ENCODE results near the gene IGLL5.

The IGLL5 gene

DNA sequence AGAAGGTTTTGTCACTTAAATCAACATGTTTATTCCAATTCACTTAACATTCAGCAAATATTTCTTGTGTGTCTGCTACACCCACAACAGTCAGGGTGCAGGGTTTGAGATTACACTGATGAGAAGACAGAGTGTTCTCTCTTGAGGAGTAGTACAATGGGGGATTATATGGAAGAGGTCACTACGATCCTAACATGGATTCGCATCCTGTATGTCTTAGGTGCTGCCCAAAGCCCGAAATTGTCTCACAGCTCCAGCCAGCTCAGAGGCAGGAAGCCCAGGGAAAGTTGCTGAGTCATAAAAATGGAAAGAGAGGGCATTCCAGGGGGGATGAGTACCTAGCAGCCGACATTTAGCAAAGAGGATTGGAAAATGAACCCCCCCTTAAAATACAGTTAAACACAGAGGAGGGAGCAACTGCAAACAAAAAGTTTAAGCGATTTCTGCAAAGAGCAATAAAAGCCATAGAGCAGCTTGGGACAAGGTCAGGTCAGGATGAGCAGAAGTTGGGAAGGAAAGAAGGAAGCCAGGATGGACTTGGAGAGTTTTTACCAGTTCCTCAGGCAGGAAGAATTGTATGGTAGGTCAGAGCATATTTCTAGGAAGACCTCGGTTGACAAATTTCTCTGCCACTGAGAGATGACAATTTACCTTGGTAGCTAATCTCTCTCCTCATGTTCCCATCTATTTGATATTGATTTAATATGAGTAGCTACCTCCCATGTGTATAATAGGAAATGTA, 49.5 kb downstream of the IGLL5 start:
- DNase-seq (ENCODE audit: low spot score) (no peak), FAIRE-seq (peak; percentile 17)

DNA sequence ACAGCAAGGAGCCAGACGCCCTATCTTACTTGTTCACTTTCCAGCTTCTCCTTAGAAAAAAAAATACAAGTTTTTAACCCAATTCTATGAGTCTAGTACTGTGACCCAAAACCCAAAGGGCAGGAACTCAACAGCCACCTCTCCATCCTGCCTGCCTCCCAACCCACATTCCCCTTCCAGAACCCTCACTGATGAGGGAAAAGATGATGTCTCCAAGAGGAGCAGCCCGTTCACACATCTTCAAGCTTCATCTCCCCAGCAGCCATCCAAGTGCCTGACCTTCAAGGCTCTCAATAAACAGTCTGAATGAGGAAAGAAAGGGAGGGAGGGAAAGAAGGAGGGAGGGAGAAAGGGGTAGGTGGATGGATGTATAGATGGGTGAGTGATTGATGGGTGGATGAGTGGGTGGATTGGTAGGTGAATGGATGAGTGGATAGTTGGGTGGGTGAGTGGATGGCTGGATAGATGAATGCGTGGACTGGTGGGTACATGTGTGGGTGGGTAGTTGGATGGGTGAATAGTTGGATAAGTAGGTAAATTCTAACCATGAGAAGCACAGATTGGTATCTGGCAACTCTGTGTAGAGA, 50.4 kb downstream of the IGLL5 start:
- DNase-seq (ENCODE audit: low spot score) (no peak), FAIRE-seq (no peak)

DNA sequence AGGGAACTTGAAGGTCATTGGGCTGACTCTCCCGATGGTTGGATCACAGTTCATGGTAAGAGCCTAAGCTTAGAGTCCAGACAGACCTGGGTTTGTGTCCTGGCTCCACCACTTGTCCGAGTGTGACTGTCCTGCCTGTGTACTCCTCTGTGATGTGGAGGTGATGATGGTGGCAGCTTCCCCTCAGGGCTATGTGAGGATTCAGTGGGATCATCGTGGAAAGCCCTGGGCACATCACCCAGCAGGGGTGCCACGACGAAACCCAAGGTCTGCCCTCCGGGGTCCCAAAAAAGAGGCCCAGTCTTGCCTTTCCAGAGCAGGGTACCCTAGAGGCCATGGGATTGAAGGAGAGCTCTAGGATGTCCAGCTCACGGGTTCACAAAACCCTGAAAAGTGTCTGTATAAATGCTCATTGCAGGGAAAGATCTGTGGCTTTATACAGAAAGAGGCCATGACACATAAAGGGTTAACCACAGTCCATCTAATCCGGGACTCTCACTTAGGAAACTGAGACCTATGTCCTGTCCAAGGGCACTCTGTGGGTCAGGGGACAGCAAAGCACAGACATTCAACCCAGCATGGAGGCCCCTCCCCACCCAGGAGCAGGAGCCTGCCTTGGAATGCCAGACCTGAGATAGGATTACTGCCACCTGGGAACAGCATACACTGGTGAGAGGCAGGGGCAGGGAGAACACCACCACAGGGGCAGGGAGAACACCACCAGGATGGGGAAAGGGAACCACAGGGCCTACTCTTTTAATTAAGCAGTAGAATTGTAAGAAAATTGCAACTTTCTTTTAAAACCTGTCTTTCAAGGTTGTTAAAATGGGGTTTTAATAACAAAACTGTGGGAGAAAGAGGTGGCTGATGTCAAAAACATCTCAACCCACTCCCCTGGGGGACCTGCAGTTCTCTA, 51.3 kb downstream of the IGLL5 start:
- DNase-seq (ENCODE audit: low spot score) (no peak), FAIRE-seq (no peak)

DNA sequence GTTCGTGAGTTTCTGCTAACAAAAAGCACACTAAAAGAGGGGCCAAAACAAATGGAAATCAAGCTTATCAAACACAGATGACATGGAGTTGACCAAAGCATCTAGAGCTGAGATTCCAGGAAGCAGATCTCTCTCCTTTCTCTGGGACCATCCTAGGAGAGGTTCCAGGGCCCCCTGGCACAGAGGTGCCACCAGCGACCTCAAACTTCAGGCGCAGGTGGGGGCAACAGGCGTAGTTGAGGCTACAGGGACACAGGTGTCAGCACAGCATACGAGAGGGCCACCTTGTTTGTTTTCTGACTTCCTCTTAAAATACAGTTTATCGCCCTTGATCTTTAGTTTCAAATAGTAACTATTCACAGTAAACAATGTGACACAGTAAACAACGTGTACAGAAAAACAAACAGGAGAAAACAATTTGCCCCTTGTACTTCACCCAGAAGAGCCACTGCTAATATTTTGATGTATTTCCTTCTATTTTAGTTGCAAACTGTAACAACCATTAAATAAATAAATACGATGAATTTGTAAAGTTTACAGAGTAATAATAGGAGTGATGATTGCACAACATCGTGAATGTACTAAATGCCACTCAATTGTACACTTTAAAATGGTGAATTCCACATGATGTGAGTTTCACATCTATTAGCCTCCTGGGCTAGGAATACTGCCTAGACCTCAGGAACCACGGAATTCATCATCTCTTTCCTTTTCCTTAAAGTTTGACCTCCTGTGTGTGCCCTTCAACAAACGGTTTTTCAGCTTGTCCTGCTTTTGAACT, 52.2 kb downstream of the IGLL5 start:
- peak; percentile 13 for FAIRE-seq
- no peak for DNase-seq (ENCODE audit: low spot score)

DNA sequence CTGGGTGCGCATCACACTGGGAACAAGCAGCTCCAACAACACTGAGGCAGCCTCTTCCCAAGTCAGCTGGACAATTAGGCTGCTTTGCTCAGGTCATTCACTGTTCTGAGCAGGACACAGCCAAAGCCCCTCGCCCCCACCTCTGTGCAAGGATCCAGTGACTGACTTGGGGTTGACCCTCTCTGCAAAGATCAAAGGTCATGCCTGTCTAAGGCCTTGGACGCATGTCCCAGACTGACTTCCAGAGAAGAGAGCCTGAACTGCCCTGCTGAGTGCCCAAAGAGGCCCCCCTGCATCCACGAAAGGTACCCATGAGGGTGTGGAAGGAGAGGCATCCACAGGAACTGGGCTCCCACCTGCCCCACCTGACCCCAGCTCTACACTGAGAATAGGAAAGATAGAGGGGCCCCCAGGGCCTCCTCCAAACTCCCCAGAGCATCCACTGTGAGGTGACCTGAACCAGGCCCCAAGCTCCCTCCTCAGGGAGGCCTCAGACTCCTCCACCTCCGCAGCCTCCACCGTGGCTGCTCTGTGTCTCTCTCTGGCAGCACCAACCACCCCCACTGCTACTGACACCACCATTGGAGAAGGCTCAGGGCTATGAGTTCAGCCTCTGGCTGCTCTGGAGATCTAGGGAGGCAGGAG, 53.5 kb downstream of the IGLL5 start:
- DNase-seq (ENCODE audit: low spot score) = no peak
- FAIRE-seq = no peak

DNA sequence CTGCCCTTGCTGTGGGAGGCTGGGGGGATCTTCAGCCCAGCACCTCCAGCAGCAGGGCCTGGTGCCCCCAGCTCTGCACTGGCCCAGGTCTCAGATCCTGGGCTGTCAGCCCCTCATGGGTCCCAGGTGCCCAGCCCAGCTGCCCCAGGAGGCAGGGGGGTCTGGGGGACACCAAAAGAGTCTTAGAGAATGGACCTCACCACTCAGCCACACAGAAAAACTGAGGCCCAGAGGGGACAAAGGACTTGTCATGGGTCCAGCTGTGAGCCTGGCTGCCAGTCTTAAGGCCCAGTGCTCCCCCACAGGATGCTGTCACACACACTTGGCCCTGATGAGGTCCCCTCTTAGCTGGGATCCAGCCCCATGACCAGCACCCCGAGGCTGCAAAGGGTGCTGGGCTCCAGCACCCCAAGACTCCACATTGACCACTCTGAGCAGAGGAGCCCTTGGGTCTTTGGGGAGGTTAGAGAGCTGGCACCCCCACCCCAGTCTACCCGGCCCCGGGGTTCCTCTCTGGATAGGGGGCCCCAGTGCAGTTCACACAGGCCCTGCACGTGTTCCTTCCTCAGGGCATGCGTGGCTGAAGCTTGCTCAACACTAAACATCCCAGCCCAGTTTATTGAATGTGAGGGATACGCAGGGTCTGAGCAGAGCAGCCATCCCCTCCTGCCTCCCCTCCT, 54.4 kb downstream of the IGLL5 start:
- FAIRE-seq (no peak), DNase-seq (ENCODE audit: low spot score) (no peak)

DNA sequence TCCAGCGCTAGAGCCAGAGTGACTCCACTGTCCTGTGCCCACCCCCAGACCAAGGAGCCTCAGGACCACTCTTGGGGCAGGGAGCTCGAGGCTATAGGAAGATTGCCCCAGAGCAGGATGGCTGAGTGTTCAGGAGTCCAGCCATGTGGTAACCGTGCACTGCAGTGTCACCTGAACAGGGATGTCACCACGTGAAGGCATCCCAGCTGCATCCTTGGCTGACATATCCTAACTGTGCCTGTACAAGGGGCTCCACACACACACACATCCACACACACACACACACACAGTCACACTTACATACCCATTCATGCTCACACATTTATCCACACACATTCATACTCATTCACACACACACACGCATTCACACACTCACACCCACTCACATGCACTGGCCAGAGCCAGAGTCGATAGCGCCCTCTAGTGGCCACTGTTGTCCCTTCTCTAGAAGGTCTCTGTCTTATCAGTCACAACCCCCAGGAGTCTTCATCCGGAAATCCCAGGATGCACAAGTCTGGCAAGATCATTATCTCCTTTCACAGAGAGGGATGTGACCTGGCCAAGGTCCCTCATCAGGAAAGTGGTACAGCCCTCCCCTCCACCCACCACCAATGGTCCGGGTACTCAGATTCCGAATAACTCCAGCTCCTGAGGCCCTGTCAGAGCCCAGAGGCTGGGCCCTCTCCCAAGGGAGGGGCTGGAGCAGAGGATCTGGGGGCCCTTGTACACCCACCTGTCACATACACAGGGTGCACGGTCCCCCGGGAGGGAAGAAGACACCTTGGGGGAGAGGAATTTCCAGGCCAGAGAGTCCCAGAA, 55.1 kb downstream of the IGLL5 start:
- DNase-seq (ENCODE audit: low spot score) = peak; percentile 82
- FAIRE-seq = peak; percentile 96

DNA sequence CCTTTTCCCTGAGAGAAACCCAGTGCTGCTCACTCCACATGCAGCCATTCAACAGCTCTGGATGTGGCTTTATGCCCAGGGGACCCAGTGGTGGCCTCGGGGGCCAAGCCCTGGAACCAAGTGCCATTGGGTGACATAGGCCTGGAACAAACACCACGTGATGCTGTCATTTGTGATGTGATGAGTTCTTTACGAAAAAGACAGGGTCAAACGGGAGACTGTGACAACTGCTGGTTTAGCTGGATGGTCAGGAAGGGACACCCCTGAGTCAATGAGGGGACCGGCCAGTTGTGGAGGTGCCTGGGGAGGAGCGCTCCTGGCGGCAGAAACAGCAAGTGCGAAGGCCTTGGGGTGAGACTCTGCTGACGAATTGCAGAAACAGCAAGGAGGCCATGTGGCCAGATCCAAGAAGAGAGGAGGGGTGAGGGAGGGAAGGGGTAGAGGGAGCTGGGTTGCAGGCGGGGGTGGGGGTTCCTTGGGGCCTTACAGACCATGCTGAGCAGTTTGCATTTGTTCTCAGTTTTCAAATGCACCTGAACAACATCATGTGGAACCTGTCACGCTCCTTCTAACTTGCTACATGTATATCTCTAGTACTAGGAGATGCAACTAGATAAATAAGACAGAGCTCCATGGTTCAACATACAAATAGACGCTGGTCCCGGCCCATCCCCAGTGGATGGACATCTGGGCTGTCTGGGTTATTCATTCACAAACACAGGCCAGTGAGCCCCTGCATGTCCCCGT, 56.1 kb downstream of the IGLL5 start:
- FAIRE-seq = no peak
- DNase-seq (ENCODE audit: low spot score) = no peak

DNA sequence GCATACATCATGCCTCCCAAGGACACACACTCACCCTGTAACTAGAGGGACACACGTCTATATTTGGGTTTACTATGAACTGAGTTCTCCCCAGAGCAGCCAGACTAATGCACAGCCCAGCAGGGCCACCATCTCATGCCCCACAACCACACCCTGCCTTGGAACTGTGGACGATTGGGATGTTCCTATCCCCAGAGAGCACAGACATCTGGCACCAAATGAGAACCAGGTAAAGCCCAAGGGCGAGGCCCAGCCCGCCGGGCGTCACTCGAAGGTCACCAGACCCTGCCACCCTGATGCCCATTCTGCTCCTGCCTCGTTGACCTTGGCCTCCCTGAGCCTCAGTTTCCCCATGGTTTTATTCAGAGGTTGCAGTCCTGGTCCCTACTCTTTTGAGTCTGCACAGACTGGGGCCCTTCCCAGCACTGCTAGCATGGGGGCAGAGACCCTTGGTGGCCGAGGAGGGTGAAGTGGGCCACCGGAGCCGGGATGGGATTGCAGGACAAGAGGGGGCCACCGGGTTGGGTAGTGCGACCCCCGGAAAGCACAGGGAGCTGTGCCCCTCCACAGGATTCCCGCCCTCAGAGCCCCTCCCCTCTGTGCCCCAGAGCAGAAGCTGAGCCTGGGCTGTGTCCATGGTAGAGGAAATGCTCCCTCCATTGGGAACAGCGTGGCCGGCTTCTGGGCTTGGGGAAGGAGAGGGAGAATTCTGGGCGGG, 56.8 kb downstream of the IGLL5 start:
- DNase-seq (ENCODE audit: low spot score) = no peak

DNA sequence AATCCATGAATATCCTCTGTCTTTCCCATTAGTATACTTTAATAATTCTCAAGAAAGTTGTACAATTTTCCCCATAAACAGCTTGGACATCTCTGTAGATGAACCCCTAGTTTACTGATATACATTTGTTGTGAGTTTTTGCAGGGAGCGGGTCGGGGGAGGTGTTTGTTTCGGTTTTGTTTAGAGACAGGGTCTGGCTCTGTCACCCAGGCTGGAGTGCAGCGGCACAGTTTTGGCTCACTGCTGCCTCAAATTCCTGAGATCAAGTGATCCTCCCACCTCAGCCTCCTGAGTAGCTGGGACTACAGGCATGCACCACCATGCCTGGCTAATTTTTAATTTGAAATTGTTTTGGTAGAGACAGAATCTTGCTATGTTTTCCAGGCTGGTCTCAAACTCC, 57.6 kb downstream of the IGLL5 start:
- no peak for DNase-seq (ENCODE audit: low spot score)
- FAIRE-seq = no peak

More for the DNA sequence above, 56.8 kb downstream of the IGLL5 start:
- peak; percentile 59 for FAIRE-seq
